ENCODE data around the gene ELL2.

GRCh38 chr5:95962785-95963184 lies 1.1 kb upstream of the ELL2 start:
- TF ChIP-seq PATZ1 (CRISPR knock-in tag; IDR thresholded peaks at IDR 0.05; ENCODE audit: borderline replicate concordance), result no peak
- no peak for TF ChIP-seq ARNTL (CRISPR knock-in tag; IDR thresholded peaks at IDR 0.05; ENCODE audit: borderline replicate concordance, low read depth)
- no peak for TF ChIP-seq ZFP3 (CRISPR knock-in tag; IDR thresholded peaks at IDR 0.05)
- no peak for TF ChIP-seq RARB (CRISPR knock-in tag; IDR thresholded peaks at IDR 0.05)
